ENCODE data around the gene BDKRB1.

The BDKRB1 gene

GRCh38 chr14:96284430-96284829, 28.4 kb downstream of the BDKRB1 start:
- Histone ChIP-seq H3K36me3 (ENCODE audit: control insufficient read depth in 1 of 2, insufficient read depth in 2 of 2, low read length in 2 of 2) (peaks cover 4 to 32% of the 10 kb centered on the region in 2 donors), H3K27me3 (ENCODE audit: low read depth, low read length) (no peaks in the 10 kb centered on the region), H3K4me3 (ENCODE audit: low read depth in 1 of 2, low read length in 2 of 2) (no peak overlapping the region), H3K4me1 (ENCODE audit: control insufficient read depth in 1 of 2, insufficient read depth in 2 of 2, low read length in 2 of 2) (no peaks in the 10 kb centered on the region), H3K9me3 (ENCODE audit: control insufficient read depth in 1 of 2, low read length in 2 of 2) (no peaks in the 10 kb centered on the region), H3K27ac (ENCODE audit: low read length) (no peak overlapping the region)

- Histone ChIP-seq H3K4me3 (ENCODE audit: low read depth in 1 of 2, low read length in 2 of 2) (no peak overlapping the region), H3K27ac (ENCODE audit: low read length) (peak overlapping the region; percentile 41), H3K36me3 (ENCODE audit: control insufficient read depth in 1 of 2, insufficient read depth in 2 of 2, low read length in 2 of 2) (peaks cover 16 to 44% of the 10 kb centered on the region in 2 donors), H3K4me1 (ENCODE audit: control insufficient read depth in 1 of 2, insufficient read depth in 2 of 2, low read length in 2 of 2) (no peaks in the 10 kb centered on the region), H3K27me3 (ENCODE audit: low read depth, low read length) (no peaks in the 10 kb centered on the region), H3K9me3 (ENCODE audit: control insufficient read depth in 1 of 2, low read length in 2 of 2) (no peaks in the 10 kb centered on the region)
Observed at GRCh38 chr14:96285667-96286066, 29.7 kb downstream of the BDKRB1 start.

- Histone ChIP-seq H3K27ac (ENCODE audit: low read length) (peak overlapping the region; percentile 34), H3K4me3 (ENCODE audit: low read depth in 1 of 2, low read length in 2 of 2) (no peak overlapping the region), H3K36me3 (ENCODE audit: control insufficient read depth in 1 of 2, insufficient read depth in 2 of 2, low read length in 2 of 2) (peaks cover 18 to 46% of the 10 kb centered on the region in 2 donors), H3K4me1 (ENCODE audit: control insufficient read depth in 1 of 2, insufficient read depth in 2 of 2, low read length in 2 of 2) (no peaks in the 10 kb centered on the region), H3K9me3 (ENCODE audit: control insufficient read depth in 1 of 2, low read length in 2 of 2) (no peaks in the 10 kb centered on the region), H3K27me3 (ENCODE audit: low read depth, low read length) (no peaks in the 10 kb centered on the region)
Observed at GRCh38 chr14:96286251-96286650, 30.2 kb downstream of the BDKRB1 start.

- Histone ChIP-seq H3K9me3 (ENCODE audit: control insufficient read depth in 1 of 2, low read length in 2 of 2) (no peaks in the 10 kb centered on the region), H3K27ac (ENCODE audit: low read length) (no peak overlapping the region), H3K4me3 (ENCODE audit: low read depth in 1 of 2, low read length in 2 of 2) (no peak overlapping the region), H3K36me3 (ENCODE audit: control insufficient read depth in 1 of 2, insufficient read depth in 2 of 2, low read length in 2 of 2) (peaks cover 18 to 46% of the 10 kb centered on the region in 2 donors), H3K4me1 (ENCODE audit: control insufficient read depth in 1 of 2, insufficient read depth in 2 of 2, low read length in 2 of 2) (no peaks in the 10 kb centered on the region), H3K27me3 (ENCODE audit: low read depth, low read length) (no peaks in the 10 kb centered on the region)
Observed at GRCh38 chr14:96287856-96288255, 31.8 kb downstream of the BDKRB1 start.

- Histone ChIP-seq H3K9me3 (ENCODE audit: control insufficient read depth in 1 of 2, low read length in 2 of 2) (no peaks in the 10 kb centered on the region), H3K4me1 (ENCODE audit: control insufficient read depth in 1 of 2, insufficient read depth in 2 of 2, low read length in 2 of 2) (no peaks in the 10 kb centered on the region)
Observed at GRCh38 chr14:96294246-96294645, 38.2 kb downstream of the BDKRB1 start.

GRCh38 chr14:96297000-96297399, 41.0 kb downstream of the BDKRB1 start:
- no peak overlapping the region for H3K4me3 ChIP-seq (ENCODE audit: low read depth in 1 of 2, low read length in 2 of 2)
- H3K36me3 ChIP-seq (ENCODE audit: control insufficient read depth in 1 of 2, insufficient read depth in 2 of 2, low read length in 2 of 2): peaks cover 22 to 28% of the 10 kb centered on the region in 2 donors
- H3K27me3 ChIP-seq (ENCODE audit: low read depth, low read length): no peaks in the 10 kb centered on the region
- H3K4me1 ChIP-seq (ENCODE audit: control insufficient read depth in 1 of 2, insufficient read depth in 2 of 2, low read length in 2 of 2): no peaks in the 10 kb centered on the region
- H3K9me3 ChIP-seq (ENCODE audit: control insufficient read depth in 1 of 2, low read length in 2 of 2): no peaks in the 10 kb centered on the region
- no peak overlapping the region for H3K27ac ChIP-seq (ENCODE audit: low read length)

More at GRCh38 chr14:96294246-96294645, 38.2 kb downstream of the BDKRB1 start:
- Histone ChIP-seq H3K36me3 (ENCODE audit: control insufficient read depth in 1 of 2, insufficient read depth in 2 of 2, low read length in 2 of 2) (peaks cover 22 to 30% of the 10 kb centered on the region in 2 donors), H3K27me3 (ENCODE audit: low read depth, low read length) (no peaks in the 10 kb centered on the region), H3K4me3 (ENCODE audit: low read depth in 1 of 2, low read length in 2 of 2) (no peak overlapping the region), H3K27ac (ENCODE audit: low read length) (no peak overlapping the region)

- H3K27ac ChIP-seq (ENCODE audit: low read length): no peak overlapping the region
- no peak overlapping the region for H3K4me3 ChIP-seq (ENCODE audit: low read depth in 1 of 2, low read length in 2 of 2)
- H3K9me3 ChIP-seq (ENCODE audit: control insufficient read depth in 1 of 2, low read length in 2 of 2): no peaks in the 10 kb centered on the region
- no peaks in the 10 kb centered on the region for H3K4me1 ChIP-seq (ENCODE audit: control insufficient read depth in 1 of 2, insufficient read depth in 2 of 2, low read length in 2 of 2)
- no peaks in the 10 kb centered on the region for H3K27me3 ChIP-seq (ENCODE audit: low read depth, low read length)
- H3K36me3 ChIP-seq (ENCODE audit: control insufficient read depth in 1 of 2, insufficient read depth in 2 of 2, low read length in 2 of 2): peaks cover 32 to 36% of the 10 kb centered on the region in 2 donors
Observed at GRCh38 chr14:96297997-96298515, 42.0 kb downstream of the BDKRB1 start.

- no peak overlapping the region for H3K4me3 ChIP-seq (ENCODE audit: low read depth in 1 of 2, low read length in 2 of 2)
- H3K27me3 ChIP-seq (ENCODE audit: low read depth, low read length): no peaks in the 10 kb centered on the region
- no peak overlapping the region for H3K27ac ChIP-seq (ENCODE audit: low read length)
- no peaks in the 10 kb centered on the region for H3K4me1 ChIP-seq (ENCODE audit: control insufficient read depth in 1 of 2, insufficient read depth in 2 of 2, low read length in 2 of 2)
- peaks cover 42 to 46% of the 10 kb centered on the region in 2 donors for H3K36me3 ChIP-seq (ENCODE audit: control insufficient read depth in 1 of 2, insufficient read depth in 2 of 2, low read length in 2 of 2)
- H3K9me3 ChIP-seq (ENCODE audit: control insufficient read depth in 1 of 2, low read length in 2 of 2): no peaks in the 10 kb centered on the region
Observed at GRCh38 chr14:96299441-96299840, 43.4 kb downstream of the BDKRB1 start.

GRCh38 chr14:96303981-96304380, 48.0 kb downstream of the BDKRB1 start:
- no peaks in the 10 kb centered on the region for H3K9me3 ChIP-seq (ENCODE audit: control insufficient read depth in 1 of 2, low read length in 2 of 2)
- H3K36me3 ChIP-seq (ENCODE audit: control insufficient read depth in 1 of 2, insufficient read depth in 2 of 2, low read length in 2 of 2): peaks cover 63 to 67% of the 10 kb centered on the region in 2 donors
- no peak overlapping the region for H3K4me3 ChIP-seq (ENCODE audit: low read depth in 1 of 2, low read length in 2 of 2)
- no peaks in the 10 kb centered on the region for H3K4me1 ChIP-seq (ENCODE audit: control insufficient read depth in 1 of 2, insufficient read depth in 2 of 2, low read length in 2 of 2)
- H3K27me3 ChIP-seq (ENCODE audit: low read depth, low read length): no peaks in the 10 kb centered on the region
- H3K27ac ChIP-seq (ENCODE audit: low read length): no peak overlapping the region

- no peaks in the 10 kb centered on the region for H3K27me3 ChIP-seq (ENCODE audit: low read depth, low read length)
- H3K9me3 ChIP-seq (ENCODE audit: control insufficient read depth in 1 of 2, low read length in 2 of 2): no peaks in the 10 kb centered on the region
- H3K4me3 ChIP-seq (ENCODE audit: low read depth in 1 of 2, low read length in 2 of 2): no peak overlapping the region
- H3K36me3 ChIP-seq (ENCODE audit: control insufficient read depth in 1 of 2, insufficient read depth in 2 of 2, low read length in 2 of 2): peaks cover 66 to 72% of the 10 kb centered on the region in 2 donors
- H3K4me1 ChIP-seq (ENCODE audit: control insufficient read depth in 1 of 2, insufficient read depth in 2 of 2, low read length in 2 of 2): no peaks in the 10 kb centered on the region
- H3K27ac ChIP-seq (ENCODE audit: low read length): no peak overlapping the region
Observed at GRCh38 chr14:96304956-96305355, 48.9 kb downstream of the BDKRB1 start.

GRCh38 chr14:96307434-96307833, 51.4 kb downstream of the BDKRB1 start:
- no peaks in the 10 kb centered on the region for H3K4me1 ChIP-seq (ENCODE audit: control insufficient read depth in 1 of 2, insufficient read depth in 2 of 2, low read length in 2 of 2)
- H3K27me3 ChIP-seq (ENCODE audit: low read depth, low read length): no peaks in the 10 kb centered on the region
- peaks cover 59 to 73% of the 10 kb centered on the region in 2 donors for H3K36me3 ChIP-seq (ENCODE audit: control insufficient read depth in 1 of 2, insufficient read depth in 2 of 2, low read length in 2 of 2)
- no peak overlapping the region for H3K27ac ChIP-seq (ENCODE audit: low read length)
- H3K4me3 ChIP-seq (ENCODE audit: low read depth in 1 of 2, low read length in 2 of 2): no peak overlapping the region
- H3K9me3 ChIP-seq (ENCODE audit: control insufficient read depth in 1 of 2, low read length in 2 of 2): no peaks in the 10 kb centered on the region
